ENCODE results near the gene MAGEB18. TPM values are rescaled to one million over a fixed set of nuclear protein-coding genes. Genes with fewer than 3 reads are reported as not detected.

Gene MAGEB18
- polyA plus RNA-seq (2012; rRNA removed): not detected in 2 replicates
- polyA plus RNA-seq (2012; cell fraction: cytosol; rRNA removed): 0.03 TPM in 1 of 2 replicates, not detected in the other
- not detected in 2 replicates for polyA plus RNA-seq (2012; cell fraction: nucleus; rRNA removed)

- 10% methylated on average over 11 of the region's 11 CpGs for WGBS (ENCODE audit: low lambda C conversion rate)
- no peaks in the 10 kb centered on the region for H3K79me2 ChIP-seq (ENCODE audit: insufficient read depth)
- no peaks in the 10 kb centered on the region for H3K4me1 ChIP-seq (ENCODE audit: control insufficient read depth in 1 of 2, insufficient read depth in 2 of 2, low read depth in 1 of 2, low read length in 1 of 2)
- CTCF ChIA-PET: no interaction called here
- DNase-seq: no peak
- no peaks in the 10 kb centered on the region for H3F3A ChIP-seq (replicated peaks; ENCODE audit: insufficient read depth)
- no peak for TF ChIP-seq CHD2 (IDR thresholded peaks at IDR 0.05; ENCODE audit: low read length, partially characterized antibody)
- TF ChIP-seq NRF1 (IDR thresholded peaks at IDR 0.05; ENCODE audit: low read depth, low read length): no peak
- no peak within 1 kb of the TSS for H3K4me2 ChIP-seq
- no peak within 1 kb of the TSS for H3K4me3 ChIP-seq (ENCODE audit: low read depth in 2 of 2, low read length in 1 of 2)
- H3K36me3 ChIP-seq (replicated peaks in 1 of 2; ENCODE audit: control insufficient read depth in 1 of 2, insufficient read depth in 2 of 2, low read length in 1 of 2): no peaks in the 10 kb centered on the region
- POLR2A ChIA-PET: no interaction called here
- no peaks in the 10 kb centered on the region for H3K27me3 ChIP-seq (ENCODE audit: insufficient read depth)
- H3K9me3 ChIP-seq: no peaks in the 10 kb centered on the region
- no peak within 1 kb of the TSS for H2AFZ ChIP-seq (ENCODE audit: low read depth)
- H3K9ac ChIP-seq: no peak within 1 kb of the TSS
- H3K9me2 ChIP-seq: no peaks in the 10 kb centered on the region
- H4K20me1 ChIP-seq (ENCODE audit: insufficient read depth): no peaks in the 10 kb centered on the region
- H3K27ac ChIP-seq (ENCODE audit: low read depth in 2 of 2, low read length in 1 of 2): no peak within 1 kb of the TSS
Measured at GRCh38 chrX:26138274-26138673, at the start of gene MAGEB18. TSS of gene MAGEB18 (plus strand) at chrX:26138343. CDS start at chrX:26138986, 643 bp downstream.

- H3K9me3 ChIP-seq: no peaks in the 10 kb centered on the region
- ChIA-PET POLR2A (no interaction called here), CTCF (no interaction called here)
- 6% methylated on average over 3 of the region's 3 CpGs for WGBS (ENCODE audit: low lambda C conversion rate)
- H4K20me1 ChIP-seq (ENCODE audit: insufficient read depth): no peaks in the 10 kb centered on the region
- no peaks in the 10 kb centered on the region for H3K79me2 ChIP-seq (ENCODE audit: insufficient read depth)
- H2AFZ ChIP-seq (ENCODE audit: low read depth): no peak overlapping the region
- H3K36me3 ChIP-seq (replicated peaks in 1 of 2; ENCODE audit: control insufficient read depth in 1 of 2, insufficient read depth in 2 of 2, low read length in 1 of 2): no peaks in the 10 kb centered on the region
- TF ChIP-seq EZH2phosphoT487 (IDR thresholded peaks at IDR 0.05; ENCODE audit: borderline replicate concordance, low read depth) (no peak), TEAD4 (IDR thresholded peaks at IDR 0.05; ENCODE audit: borderline replicate concordance, insufficient read depth) (no peak), PBX3 (IDR thresholded peaks at IDR 0.05) (no peak), EP300 (IDR thresholded peaks at IDR 0.05; ENCODE audit: borderline replicate concordance in 1 of 2, low read depth in 1 of 2, low read length in 1 of 2) (no peak), RXRA (IDR thresholded peaks at IDR 0.05; ENCODE audit: borderline replicate concordance, low read depth) (no peak), RFX5 (IDR thresholded peaks at IDR 0.05; ENCODE audit: low read length) (no peak), CHD2 (IDR thresholded peaks at IDR 0.05; ENCODE audit: low read length, partially characterized antibody) (no peak), YY1 (IDR thresholded peaks at IDR 0.05; ENCODE audit: low read depth) (no peak), JUND (IDR thresholded peaks at IDR 0.05) (no peak), RAD21 (IDR thresholded peaks at IDR 0.05; ENCODE audit: low read length) (no peak), USF1 (IDR thresholded peaks at IDR 0.05; ENCODE audit: borderline replicate concordance, low read depth) (no peak), REST (IDR thresholded peaks at IDR 0.05; ENCODE audit: low read depth, low read length) (no peak), FOXJ3 (CRISPR knock-in tag; IDR thresholded peaks at IDR 0.05) (no peak)
- no peak overlapping the region for H3K4me3 ChIP-seq (ENCODE audit: low read depth in 2 of 2, low read length in 1 of 2)
- DNase-seq: no peak
- no peaks in the 10 kb centered on the region for H3F3A ChIP-seq (replicated peaks; ENCODE audit: insufficient read depth)
- H3K4me2 ChIP-seq: no peak overlapping the region
- H3K27ac ChIP-seq (ENCODE audit: low read depth in 2 of 2, low read length in 1 of 2): no peak overlapping the region
- H3K9ac ChIP-seq: no peak overlapping the region
- H3K9me2 ChIP-seq: no peaks in the 10 kb centered on the region
- H3K27me3 ChIP-seq (ENCODE audit: insufficient read depth): no peaks in the 10 kb centered on the region
- no peaks in the 10 kb centered on the region for H3K4me1 ChIP-seq (ENCODE audit: control insufficient read depth in 1 of 2, insufficient read depth in 2 of 2, low read depth in 1 of 2, low read length in 1 of 2)
Measured at GRCh38 chrX:26100421-26100920, 37.7 kb upstream of the MAGEB18 start.
